Fibroblast of the conjunctiva (primary cell): ENCODE results near the gene SSX5.
"Not testable (repeated sequence)": the region's sequence is repeated elsewhere in the genome, so short reads cannot be mapped to it uniquely, and the experiment has no call there.

Experiments used
- DNase-seq: peaks from one replicate; pipeline ENCODE4 v3.0.0-alpha.2; 2010; ENCODE audit warnings: low read depth

SSX5 gene, protein sequence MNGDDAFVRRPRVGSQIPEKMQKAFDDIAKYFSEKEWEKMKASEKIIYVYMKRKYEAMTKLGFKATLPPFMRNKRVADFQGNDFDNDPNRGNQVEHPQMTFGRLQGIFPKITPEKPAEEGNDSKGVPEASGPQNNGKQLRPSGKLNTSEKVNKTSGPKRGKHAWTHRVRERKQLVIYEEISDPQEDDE

DNA sequence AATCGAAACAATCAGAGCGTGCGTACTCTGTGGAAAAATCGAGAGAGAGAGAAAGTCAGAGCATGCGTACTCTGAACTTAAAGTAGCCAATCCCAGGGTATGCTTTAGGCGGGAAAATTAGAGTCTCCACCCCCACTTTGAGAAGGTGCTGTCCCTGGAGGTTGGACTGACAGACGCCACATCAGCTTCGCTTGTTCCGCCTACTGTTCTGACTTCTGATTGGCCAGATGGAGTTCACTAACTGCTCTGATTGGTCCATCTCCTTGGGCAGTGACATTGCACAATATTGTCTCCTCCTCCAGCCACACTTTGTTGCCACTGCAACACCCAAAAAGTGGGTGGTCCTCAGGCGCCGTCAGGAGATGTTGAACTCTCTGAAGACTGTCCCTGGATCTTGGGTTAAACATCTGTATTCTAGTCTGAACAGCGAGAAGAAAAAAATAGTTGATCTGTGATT is at the start of gene SSX5:
SSX5 (minus strand) TSS at position 51 of the 457 bp plus-strand sequence. CDS start 1,437 bp downstream, outside the sequence.
- no peak for DNase-seq

DNA sequence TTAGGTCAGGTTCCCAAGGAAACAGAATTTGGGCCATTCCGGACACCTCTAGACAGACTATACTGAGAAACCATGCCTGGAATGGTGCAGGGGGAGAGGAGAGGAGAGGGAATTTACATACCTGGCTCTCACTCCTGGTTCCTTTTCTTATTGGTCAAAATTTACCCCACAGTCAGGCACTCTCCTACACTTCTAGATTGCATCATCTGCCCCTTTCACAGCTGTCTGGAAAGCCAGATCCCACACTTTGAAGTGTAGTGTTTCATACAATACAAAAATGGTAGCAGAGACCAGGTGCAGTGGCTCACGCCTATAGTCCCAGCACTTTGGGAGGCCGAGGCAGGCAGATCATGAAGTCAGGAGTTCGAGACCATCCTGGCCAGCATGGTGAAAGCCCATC is 27.6 kb upstream of the SSX5 start:
- DNase-seq: not testable (repeated sequence)

DNA sequence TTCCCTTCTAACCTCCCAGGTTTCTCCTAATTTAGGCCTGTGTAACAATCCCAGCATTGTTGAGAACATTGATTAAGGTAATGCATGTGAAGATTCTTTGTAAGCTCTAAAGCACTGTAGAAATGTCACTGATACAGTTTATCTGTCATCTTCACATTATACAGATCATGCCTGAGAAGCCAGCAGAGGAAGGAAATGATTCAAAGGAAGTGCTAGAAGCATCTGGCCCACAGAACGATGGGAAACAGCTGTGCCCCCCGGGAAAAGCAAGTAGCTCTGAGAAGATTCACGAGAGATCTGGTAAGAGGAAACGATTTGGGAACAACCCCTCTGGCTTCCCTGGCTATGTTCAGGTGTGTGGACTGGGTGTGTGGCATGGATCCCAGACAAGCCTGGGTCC is 17.7 kb upstream of the SSX5 start:
- not testable (repeated sequence) for DNase-seq

DNA sequence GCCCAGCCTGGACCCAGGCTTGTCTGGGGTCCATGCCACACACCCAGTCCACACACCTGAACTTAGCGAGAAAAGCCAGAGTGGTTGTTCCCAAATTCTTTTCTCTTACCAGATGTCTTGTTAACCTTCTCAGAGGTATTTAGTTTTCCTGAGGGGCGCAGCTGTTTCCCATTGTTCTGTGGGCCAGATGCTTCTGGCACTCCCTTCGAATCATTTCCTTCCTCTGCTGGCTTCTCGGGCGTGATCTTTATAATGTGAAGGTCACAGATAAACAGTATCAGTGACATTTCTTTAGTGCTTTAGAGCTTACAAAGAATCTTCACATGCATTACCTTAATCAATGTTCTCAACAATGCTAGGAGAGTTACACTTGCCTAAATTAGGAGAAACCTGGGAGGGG is 6.6 kb downstream of the SSX5 start:
- not testable (repeated sequence) for DNase-seq

DNA sequence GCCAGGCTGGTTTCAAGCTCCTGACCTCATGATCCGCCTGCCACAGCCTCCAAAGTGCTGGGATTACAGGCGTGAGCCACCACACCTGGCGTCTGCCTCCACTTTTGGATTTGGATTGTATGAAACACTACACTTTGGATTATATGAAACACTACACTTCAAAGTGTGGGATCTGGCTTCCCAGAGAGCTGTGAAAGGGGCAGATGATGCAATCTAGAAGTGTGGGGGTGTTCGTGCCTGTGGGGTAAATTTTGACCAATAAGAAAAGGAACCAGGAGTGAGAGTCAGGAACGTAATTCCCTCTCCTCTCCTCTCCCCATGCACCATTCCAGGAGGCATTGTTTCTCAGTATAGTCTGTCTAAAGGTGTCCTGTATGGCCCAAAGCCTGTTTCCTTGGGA is 14.7 kb downstream of the SSX5 start:
- not testable (repeated sequence) for DNase-seq

DNA sequence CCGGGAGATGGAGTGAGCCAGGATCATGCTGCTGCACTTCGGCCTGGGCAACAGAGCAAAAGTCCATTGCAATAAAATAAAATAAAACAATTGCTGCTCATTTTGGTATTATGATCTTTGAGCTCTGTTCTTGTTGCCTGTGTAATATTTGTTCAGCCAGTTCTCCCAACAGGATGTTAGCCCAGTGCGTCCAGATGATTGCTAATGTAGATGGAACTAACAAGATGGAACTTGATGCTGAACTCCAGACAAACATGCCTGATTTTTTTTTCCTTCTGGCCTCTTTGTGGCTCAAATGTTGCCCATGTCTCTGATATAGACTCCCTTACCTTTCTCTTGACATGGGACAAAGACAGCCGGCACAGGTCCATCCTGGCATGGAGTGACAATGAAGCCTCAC is 15.8 kb downstream of the SSX5 start:
- DNase-seq: no peak

DNA sequence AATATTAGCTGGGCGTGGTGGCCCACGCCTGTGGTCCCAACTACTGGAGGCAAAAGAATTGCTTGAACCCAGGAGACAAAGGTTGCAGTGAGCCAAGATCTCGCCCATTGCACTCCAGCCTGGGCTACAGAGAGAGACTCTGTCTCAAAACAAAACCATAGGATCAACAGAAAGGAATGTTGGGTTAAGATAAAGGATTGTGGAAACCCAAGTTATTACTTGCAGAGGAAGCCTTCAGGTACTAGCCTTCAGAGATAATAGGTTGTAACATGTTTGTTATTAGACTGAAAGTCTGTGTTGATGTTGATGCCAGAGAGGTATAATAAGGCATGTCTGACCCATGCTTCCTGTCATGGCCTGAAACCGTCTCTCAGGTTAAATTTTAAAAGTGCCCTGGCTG is 16.9 kb downstream of the SSX5 start:
- DNase-seq: no peak

DNA sequence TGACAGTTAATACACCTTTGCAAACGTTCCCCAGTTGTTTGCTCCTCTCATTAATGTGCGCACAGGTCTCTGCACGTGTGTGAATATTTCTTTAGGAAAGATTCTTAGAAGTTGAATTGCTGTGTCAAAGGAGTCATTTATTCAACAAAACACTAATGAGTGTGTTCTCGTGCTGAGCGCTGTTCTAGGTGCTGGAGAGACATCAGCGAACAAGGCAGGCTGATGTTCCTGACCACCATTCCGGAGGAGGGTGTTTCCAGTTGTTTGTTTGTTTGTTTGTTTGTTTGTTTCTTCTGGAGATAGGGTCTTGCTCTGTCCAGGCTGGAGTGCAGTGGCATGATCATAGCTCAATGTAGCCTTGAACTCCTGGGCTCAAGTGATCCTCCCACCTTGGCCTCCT is 30.3 kb downstream of the SSX5 start:
- not testable (repeated sequence) for DNase-seq

DNA sequence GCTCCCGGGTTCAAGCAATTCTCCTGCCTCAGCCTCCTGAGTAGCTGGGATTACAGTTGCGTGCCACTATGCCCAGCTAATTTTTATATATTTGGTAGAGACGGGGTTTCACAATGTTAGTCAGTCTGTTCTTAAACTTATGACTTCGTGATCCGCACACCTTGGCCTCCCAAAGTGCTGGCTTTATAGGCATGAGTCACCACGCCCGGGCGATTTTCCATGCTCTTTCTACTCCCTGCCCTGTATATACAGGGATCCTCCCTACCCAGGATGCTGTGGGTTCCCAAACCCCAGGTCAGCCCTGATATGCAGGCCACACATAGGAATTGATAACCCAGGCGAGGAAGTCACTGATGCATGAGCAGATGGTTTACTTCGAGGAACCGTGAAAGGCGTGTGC is 31.4 kb downstream of the SSX5 start:
- DNase-seq: no peak

DNA sequence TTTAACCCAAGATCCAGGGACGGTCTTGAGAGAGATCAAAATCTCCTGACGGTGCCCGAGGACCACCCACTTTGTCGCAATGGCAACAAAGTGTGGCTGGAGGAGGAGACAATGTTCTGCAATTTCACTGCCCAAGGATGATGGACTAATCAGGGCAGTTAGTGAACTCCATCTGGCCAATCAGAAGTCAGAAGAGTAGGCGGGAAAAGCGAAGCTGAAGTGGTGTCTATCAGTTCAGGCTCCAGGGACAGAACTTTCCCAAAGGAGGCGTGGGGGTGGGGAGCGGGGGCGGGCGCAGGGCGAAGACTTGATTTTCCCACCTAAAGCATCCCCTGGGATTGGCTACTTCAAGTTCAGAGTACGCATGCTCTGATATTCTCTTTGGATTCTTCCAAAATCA is 40.6 kb downstream of the SSX5 start:
- no peak for DNase-seq

DNA sequence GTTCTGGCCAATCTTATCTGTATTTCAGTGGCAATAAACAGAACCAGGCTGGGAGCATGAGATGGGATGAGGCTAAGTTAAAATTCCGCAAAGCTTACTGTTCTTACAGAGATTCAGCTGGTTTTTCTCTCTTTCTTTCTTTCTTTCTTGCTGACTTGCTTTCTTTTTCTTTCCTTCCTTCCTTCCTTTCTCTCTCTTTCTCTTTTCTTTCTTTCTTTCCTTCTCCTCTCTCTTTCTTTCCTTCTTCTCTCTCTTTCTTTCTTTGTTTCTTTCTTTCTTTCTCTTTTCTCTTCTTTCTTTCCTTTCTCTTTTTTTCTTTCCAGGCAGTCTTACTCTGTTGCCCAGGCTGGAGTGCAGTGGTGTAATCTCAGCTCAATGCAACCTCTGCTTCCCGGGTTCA is 41.8 kb downstream of the SSX5 start:
- no peak for DNase-seq

DNA sequence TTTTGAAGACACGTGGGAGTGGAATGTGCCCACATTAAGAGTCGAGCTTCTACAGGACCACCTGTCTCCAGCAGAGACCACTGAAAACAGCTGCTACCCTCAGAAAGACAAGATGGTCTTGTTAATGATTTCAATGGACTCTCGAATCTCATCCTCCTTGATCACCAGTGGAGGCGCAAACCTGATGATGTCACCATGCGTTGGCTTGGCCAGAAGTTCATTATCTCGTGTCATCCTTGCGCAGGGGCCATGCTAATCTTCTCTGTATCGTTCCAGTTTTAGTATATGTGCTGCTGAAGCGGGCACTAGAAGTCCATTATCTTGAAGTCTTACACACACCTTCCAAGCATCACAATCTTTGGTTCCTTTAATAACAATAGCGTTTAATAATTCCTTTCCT is 42.8 kb downstream of the SSX5 start:
- no peak for DNase-seq

DNA sequence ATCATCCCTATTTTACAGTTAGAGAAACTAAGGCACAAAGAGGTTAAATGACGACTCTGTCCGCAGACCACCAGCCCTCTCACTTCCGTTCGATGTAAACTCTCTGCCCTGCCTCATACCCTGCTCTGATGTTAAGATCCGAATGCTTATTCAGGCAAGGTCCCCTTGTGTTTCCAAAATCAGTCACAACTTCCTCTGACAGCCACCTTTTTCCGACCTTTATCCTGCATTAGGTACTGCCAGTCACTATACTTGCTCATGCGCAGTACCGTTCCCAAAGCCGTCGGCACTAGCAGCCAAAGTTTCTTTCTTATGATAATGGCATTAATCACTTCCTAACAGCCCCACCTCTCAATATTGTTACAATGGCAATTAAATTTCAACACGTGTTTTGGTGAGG is 53.9 kb downstream of the SSX5 start:
- DNase-seq: not testable (repeated sequence)

DNA sequence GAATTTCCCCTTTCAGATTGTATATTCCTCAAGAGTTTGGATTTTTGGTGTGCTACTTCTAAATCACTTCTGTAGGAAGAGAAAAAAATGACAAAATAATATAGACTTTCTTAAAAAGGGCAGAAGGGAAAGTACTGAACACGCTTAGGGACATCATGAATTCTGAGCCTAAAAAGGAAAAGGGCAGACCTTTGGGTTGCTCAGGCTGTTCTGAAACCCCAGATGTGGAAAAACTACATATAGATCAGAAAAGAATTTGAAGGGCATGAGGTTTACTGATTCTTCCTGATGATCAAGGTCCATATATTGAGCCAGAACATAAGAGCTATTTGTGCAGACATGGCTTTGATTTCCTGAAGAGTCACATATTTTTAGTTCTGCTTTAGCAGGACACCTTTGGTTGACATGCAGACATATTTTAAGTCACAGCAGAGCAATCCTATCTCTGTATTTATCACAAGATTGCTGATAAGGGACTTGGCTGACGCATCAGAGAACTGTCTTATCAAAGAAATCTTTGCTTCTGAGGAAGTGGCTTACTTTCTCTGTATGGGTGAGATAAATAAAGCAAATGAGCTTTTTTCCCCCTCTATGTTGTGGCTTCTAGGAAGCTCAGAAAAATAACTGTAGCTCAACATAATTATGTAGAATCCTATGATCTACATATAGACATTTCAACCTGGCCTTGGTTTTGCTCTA is 54.6 kb downstream of the SSX5 start:
- not testable (repeated sequence) for DNase-seq

DNA sequence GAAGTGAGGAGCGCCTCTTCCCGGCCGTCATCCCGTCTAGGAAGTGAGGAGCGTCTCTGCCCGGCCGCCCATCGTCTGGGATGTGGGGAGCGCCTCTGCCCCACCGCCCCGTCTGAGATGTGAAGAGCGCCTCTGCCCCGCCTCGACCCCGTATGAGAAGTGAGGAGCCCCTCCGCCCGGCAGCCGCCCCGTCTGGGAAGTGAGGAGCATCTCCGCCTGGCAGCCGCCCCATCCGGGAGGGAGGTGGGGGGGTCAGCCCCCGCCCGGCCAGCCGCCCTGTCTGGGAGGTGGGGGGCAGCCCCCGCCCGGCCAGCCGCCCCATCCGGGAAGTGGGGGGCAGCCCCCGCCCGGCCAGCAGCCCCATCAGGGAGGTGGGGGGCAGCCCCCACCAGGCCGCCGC is 57.5 kb downstream of the SSX5 start:
- DNase-seq: not testable (repeated sequence)
